ENCODE measurements around the gene CFDP1.

GRCh38 chr16:75340741-75341491, 92.4 kb downstream of the CFDP1 start:
- TF ChIP-seq YY1 (IDR thresholded peaks at IDR 0.05; ENCODE audit: insufficient read depth, insufficient read length) (no peak), ZNF274 (IDR thresholded peaks at IDR 0.05; ENCODE audit: low read depth, low read length) (no peak), SUZ12 (IDR thresholded peaks at IDR 0.05; ENCODE audit: extremely low read depth, insufficient read depth, insufficient read length) (no peak)

Measured in NT2/D1 (cell line).